Activated CD8-positive, alpha-beta memory T cell treated with anti-CD3 and anti-CD28 coated beads, Interleukin-2, amount 50 U/mL, for 1 hour (primary cell): Measurements from ENCODE around the gene SYT9.

Experiments used
- DNase-seq: peaks from one replicate; pipeline ENCODE4 v3.0.0-alpha.2; 2020; ENCODE audit errors: extremely low read depth

SYT9 gene

DNA sequence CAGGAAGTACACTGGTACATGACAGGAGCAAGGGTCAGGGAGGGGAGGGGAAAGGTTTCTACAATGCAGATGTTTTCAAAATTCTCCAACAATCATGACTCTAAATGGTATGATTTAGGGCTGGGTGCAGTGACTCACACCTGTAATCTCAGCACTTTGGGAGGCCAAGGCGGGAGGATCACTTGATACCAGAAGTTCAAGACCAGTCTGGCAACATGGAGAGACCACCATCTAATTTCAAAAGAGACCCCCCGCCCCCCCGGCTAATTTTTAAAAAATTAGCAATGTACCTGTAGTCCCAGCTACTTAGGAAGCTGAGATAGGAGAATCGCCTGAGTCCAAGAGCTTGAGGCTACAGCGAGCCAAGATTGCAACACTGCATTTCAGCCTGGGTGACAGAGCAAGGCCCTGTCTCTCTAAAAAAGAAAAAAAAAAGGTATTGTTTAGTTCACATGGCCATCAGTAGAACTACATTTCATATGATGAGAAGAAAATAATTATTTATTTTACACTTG, 217.7 kb downstream of the SYT9 start:
- no peak for DNase-seq

DNA sequence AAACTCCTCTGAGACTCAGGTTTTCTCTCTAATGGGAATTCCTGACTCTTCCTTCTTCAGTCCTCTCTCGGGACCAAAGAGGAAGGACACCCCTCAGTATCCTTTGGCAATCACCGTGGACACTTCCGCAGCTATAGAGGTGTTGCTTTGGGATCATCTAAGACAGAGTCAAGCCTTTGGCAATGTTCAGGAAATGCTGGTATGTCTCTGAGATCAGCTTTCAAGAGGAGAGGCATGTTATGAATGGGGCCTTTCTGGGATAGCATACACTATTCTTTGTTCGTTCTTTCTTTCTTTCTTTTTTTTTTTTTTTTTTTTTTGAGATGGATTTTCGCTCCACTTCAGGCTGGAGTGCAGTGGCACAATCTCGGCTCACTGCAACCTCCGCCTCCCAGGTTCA, 219.4 kb downstream of the SYT9 start:
- no peak for DNase-seq

- no peak for DNase-seq
Observed at GRCh38 chr11:7473717-7474116, 222.0 kb downstream of the SYT9 start.

DNA sequence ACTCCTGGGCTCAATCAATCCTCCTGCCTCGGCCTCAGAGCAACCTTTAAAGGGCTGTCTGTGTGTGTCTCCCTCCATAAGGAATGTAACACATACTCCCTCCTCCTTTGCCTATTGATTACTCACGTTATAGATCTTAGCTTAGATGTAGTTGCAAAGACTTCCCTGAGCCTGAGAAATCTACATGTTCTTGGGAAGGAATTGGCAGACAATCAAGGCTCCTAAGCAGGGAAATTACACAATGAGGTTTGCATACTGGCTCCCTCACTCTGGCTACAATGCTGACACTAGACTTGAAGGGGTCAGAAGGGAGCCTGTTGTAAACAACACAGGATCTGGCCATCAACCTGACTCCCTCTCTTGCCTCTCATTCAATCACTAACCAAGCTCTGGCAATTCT, 228.4 kb downstream of the SYT9 start:
- no peak for DNase-seq

GRCh38 chr11:7484131-7484530, 232.4 kb downstream of the SYT9 start:
- no peak for DNase-seq

DNA sequence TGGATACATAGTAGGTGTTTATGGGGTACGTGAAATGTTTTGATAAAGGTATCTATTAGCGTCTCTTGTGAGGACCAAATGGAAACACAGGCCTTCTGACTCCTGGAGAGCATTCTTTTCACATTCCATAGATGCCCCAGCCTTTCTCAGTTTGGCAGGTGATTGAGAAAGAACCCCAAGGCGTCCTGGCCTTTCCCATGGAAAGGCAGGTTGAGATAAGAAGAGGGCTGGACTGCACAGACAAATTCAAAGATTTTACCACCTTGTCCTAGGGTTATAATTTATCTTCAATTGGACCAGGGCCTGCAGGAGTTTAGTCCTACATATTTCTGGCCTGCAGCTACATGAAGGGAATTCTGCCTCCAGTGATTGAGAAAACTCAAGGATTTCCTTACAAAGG, 232.9 kb downstream of the SYT9 start:
- DNase-seq = no peak

GRCh38 chr11:7485186-7486097, 233.7 kb downstream of the SYT9 start, which contains the start of gene OLFML1:
Gene OLFML1, plus strand, starts transcription at chr11:7485506. Its CDS starts 370 bp downstream, at chr11:7485876.
- no peak for DNase-seq

DNA sequence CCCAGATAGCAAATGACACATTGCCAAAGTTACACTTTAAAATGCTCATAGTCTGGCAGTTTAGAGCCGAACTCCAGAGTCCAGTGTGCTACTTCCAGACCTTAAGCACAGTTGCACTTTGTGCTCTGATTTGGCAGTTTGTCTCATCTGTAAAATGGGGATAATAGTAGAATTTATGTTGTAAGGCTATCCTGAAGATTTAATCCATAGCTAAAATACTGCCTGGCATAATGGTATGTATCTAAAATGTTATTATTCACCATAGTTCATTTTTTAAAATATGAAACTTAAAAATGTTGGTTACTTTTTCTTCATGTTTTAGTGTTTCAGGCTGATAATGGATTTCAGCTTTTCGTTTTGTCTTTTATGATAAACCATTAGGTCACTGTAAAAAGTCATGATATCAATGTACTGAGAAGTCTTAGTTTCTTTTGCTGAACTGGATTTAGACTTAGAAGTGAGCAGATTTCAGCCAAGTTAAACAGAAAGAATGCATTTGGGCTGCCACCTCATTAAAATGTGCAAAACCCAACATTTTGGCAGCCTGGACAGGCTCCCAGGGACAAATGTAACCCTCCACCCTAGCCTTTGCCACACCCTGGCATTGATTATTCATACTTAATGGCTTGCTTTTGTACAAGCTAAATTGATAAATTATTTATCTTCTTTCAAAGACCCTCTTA, 234.5 kb downstream of the SYT9 start:
- DNase-seq = no peak

- no peak for DNase-seq
Observed at GRCh38 chr11:7486781-7487140, 235.1 kb downstream of the SYT9 start.

DNA sequence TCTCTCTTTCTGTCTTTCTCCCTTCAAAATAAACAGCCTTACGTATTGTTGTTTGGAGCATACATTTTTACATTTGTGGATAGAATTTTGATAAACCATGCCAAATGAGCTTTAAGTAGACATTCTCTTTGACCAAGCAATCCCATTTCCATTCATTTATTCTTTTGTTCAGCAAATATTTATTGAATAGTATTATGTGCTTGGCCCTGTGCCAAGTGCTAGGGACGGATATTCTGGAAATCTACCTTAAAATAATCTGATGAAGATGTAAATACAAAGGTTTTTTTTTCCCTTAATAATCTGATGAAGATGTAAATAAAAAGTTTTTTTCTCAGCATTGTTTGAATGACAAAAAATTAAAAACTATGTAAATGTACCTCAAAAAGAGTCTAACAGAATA, 235.7 kb downstream of the SYT9 start:
- no peak for DNase-seq

DNA sequence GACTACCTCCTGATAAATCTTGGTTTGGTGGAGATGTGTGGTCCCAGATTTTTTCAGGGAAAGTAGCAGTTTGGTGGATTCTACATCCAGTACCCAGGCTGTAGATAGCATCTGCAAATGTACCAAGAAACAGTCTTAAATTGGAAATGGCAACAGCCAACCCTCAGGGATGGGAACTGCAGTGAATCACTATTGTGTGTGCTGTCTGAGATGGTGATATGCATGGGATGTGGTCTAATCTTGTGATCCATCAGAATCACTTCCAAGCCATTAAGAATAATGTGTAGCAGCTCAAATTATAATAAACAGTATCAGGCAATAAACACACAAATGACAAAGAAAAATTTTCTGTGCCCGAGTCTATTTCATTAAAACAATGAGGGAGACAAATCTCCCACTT, 237.0 kb downstream of the SYT9 start:
- no peak for DNase-seq

DNA sequence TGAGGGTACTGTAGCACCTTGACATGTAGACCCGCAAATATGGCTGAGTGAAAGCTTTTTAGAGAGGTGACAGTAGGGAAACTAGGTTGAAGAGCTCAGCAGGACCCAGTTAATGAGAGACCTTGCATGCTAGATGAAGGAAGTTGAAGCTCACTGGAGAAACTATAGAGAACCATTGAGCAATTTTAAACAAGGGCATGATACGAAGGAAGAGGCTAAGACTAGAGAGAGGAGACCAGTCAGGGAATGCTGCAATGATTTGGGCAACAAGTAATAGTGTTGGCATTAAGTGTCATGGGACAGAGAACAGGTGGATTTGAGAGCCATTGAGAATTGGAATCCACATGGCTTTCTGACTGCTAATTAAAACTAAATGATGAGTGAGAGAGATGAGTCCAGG, 237.7 kb downstream of the SYT9 start:
- DNase-seq = no peak

DNA sequence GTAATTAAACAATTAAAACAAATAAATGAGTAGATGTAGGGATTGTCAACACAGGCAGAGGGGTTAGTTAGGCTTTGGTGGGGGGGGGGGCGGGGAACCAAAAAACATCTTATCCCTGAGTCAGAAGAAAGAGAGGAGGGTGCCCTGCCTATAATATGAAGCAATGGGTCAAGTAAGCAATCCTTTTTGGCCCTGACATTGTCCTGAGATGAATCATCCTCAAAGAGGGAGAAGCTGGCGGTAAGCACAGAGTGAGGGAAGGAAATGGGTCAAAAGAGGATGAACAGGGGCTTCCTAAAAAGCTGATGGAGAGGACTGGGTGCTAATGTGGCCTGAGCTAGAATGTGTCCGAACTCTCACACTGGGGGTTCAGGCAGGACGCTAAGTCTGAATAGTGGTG, 238.3 kb downstream of the SYT9 start:
- no peak for DNase-seq

DNA sequence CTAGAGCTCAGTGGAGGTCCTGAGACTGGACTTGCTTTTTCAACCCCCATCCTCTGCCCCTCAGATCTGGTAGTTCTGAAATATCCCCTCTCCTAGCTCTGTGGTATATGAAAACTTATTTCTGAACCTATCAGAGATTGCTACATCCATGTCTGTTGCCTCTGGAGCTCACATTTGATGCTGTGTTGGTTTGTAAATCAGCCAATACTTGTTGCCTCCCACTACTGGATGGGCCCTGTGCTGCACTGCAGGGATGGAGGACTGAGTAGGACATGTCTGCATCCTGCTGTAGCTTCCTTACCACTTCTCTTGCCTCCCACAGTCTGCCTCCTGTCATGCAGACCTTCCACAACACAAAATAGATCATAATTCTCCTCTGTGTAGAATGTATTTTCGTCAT, 238.8 kb downstream of the SYT9 start:
- no peak for DNase-seq

DNA sequence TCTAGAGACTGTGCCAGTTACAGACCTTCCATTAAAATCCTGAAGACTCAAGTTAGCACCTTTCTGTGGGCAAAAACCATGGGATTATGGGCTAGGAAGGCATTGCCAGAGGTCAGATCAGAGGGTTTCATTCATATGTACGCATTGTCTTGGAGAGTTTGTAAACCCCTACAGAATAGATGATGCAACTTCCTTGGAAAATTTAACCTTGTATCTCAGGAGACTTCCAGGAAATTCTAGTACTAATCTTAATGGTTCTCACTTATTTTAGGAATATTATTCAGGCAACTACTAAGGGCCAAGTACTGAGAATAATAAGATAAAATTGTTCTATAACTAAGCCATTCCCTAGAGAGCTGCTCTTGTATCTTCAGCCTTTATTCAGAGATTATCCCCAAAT, 240.5 kb downstream of the SYT9 start:
- DNase-seq = no peak

- DNase-seq = no peak
Observed at GRCh38 chr11:7493670-7494069, 242.0 kb downstream of the SYT9 start.

- no peak for DNase-seq
Observed at GRCh38 chr11:7494086-7494745, 242.5 kb downstream of the SYT9 start.

GRCh38 chr11:7495882-7496551, 244.3 kb downstream of the SYT9 start:
- no peak for DNase-seq

GRCh38 chr11:7498193-7498592, 246.5 kb downstream of the SYT9 start:
- no peak for DNase-seq

DNA sequence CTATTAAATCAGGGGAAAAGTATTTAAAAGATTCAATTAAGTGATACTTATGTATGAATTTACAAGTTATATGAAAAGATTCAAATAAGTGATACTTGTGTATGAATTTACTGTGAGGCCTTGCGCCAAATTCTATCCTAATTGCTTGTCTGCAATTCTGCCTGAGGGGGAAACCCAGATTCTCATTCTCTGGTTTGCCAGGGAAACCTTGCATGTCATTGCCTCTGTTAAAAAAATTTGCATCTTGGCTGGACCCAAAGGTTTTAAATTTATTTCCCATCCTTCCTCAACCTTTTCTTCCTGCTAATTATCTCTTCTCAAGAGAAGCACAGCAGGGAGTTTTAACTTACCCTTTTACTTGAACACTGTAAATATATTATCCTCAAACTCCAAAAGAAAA, 247.4 kb downstream of the SYT9 start:
- DNase-seq = no peak

DNA sequence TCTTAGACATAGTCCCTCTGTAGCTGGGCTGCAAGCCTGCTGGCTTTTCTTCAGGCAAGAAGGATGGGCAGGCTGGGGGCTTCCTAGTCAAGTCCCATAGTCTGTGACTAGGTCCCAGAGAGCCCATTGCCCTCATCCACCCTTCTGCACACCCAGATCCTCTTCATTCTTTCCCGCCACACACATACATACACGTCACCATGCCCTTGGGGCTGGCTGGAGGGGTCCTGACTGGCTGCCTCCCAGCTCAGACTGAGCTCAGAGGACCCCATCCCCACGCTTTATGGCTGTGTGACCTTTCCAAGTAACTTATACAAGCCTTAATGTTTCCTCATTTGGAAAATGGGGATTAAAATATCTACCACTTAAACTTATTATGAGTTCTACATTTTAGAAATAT, 248.5 kb downstream of the SYT9 start:
- DNase-seq = no peak

DNA sequence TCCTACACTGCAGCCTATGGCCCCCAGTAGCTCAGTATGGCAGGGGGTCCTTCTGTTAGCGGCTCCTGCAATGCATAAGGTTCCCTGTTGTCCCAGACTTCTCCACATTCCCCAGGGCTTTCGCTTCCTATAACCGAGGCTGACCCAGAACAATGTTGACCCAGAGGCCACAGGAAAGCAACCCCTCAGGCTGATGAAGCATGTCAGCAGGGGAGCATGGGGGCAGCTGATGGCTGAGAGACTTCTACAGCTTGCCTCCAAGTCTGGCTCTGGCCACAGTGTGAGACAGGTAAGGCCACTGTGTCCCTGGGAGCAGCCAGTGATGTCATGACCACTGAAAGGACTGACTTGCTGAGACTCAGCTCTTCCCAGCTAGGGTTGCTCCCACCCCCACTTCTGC, 249.5 kb downstream of the SYT9 start:
- no peak for DNase-seq
